NCI-H345 treated with DMSO at 0.1 percent for 48 hours (cell line): ENCODE measurements around the gene U2AF2.
A peak's percentile ranks its signal among the peaks of the same experiment; 100 is the strongest.

Source experiments
- DNase-seq: peaks from one replicate; lab custom pipeline; 2025; ENCODE audit not compliant: unreplicated experiment; lab: John Stamatoyannopoulos, UW

The U2AF2 gene

GRCh38 chr19:55673465-55673864 lies 18.6 kb downstream of the U2AF2 start:
- DNase-seq: no peak

GRCh38 chr19:55673889-55674288 lies 19.1 kb downstream of the U2AF2 start:
- no peak for DNase-seq

GRCh38 chr19:55674459-55674840 lies 19.6 kb downstream of the U2AF2 start:
- DNase-seq: no peak

- DNase-seq: peak; percentile 82
These were observed 20.2 kb downstream of the U2AF2 start, which contains the start of gene EPN1 for GRCh38 chr19:55674841-55675660. TSS of gene EPN1 (plus strand) at chr19:55675226. CDS start at chr19:55678628, 3,402 bp downstream.

GRCh38 chr19:55675661-55676354 lies 21.0 kb downstream of the U2AF2 start:
- DNase-seq: no peak

- no peak for DNase-seq
These were observed 21.5 kb downstream of the U2AF2 start for GRCh38 chr19:55676383-55676782.

- no peak for DNase-seq
These were observed 22.2 kb downstream of the U2AF2 start for GRCh38 chr19:55676889-55677505.

- DNase-seq: no peak
These were observed 22.8 kb downstream of the U2AF2 start for GRCh38 chr19:55677572-55678028.

- no peak for DNase-seq
These were observed 23.4 kb downstream of the U2AF2 start for GRCh38 chr19:55678121-55678671.

GRCh38 chr19:55679343-55680257 lies 24.8 kb downstream of the U2AF2 start:
- no peak for DNase-seq

GRCh38 chr19:55680339-55681130 lies 25.7 kb downstream of the U2AF2 start:
- DNase-seq: no peak

GRCh38 chr19:55681131-55682092 lies 26.6 kb downstream of the U2AF2 start:
- DNase-seq: no peak

- DNase-seq: no peak
These were observed 28.8 kb downstream of the U2AF2 start for GRCh38 chr19:55683449-55684261.

- no peak for DNase-seq
These were observed 30.3 kb downstream of the U2AF2 start for GRCh38 chr19:55684946-55685681.

- DNase-seq: no peak
These were observed 30.9 kb downstream of the U2AF2 start for GRCh38 chr19:55685776-55686175.

- no peak for DNase-seq
These were observed 31.6 kb downstream of the U2AF2 start for GRCh38 chr19:55686311-55687050.
